H1 (cell line): Measurements from ENCODE around the gene MYO1D. TPM values are rescaled to one million over a fixed set of nuclear protein-coding genes. Genes with fewer than 3 reads are reported as not detected.

Experiments
- POLR2AphosphoS5 ChIP-seq: IDR thresholded peaks from 2 replicates; pipeline ENCODE4 v1.6.1; 2011; ENCODE audit warnings: low read depth, low read length
- RAD21 ChIP-seq, 2 experiments: IDR thresholded peaks in 1 of 2; conservative IDR thresholded peaks in 1 of 2; 2 replicates each; pipeline ENCODE4 v1.6.1; 2011; ENCODE audit warnings: low read depth in 2 of 2, low read length in 2 of 2, improper control_type of control experiment in 1 of 2, inconsistent platforms in 1 of 2, mild to moderate bottlenecking in 1 of 2, moderate library complexity in 1 of 2
- RFX5 ChIP-seq: IDR thresholded peaks from 2 replicates; pipeline ENCODE4 v1.6.1; 2011; ENCODE audit warnings: low read depth, low read length, improper control_type of control experiment, borderline replicate concordance
- polyA plus RNA-seq, 7 experiments: library from polyadenylated mRNA; depleted of rRNA in 3 of 7; stranded (reverse) in 5 of 7; unstranded in 2 of 7; fragments of >200 nt in 5 of 7; fragments of 200-250 nt in 2 of 7; gene quantifications; 1 replicate in 5 of 7; 2 replicates in 1 of 7; 4 replicates in 1 of 7; pipeline versions ENCODE4 v1.2.1 to v1.2.3, GENCODE V29; 2011 to 2013; ENCODE audit warnings: missing spikeins in 2 of 7, mixed read lengths in 2 of 7
- total RNA-seq: library from RNA; stranded (reverse); fragmentation: NEBNext Ultra II Directional; extraction: Animal tissue kit (Norgen Biotek cat#: 25700); gene quantifications from 2 replicates; pipeline ENCODE4 v1.2.1, GENCODE V29; 2021

Gene MYO1D
- total and polyA plus RNA-seq, 2 of the 8 experiments (the other 6 are each of a cell fraction or from before 2014, with no cell fraction given), result 6.5 to 25.4 TPM

- TF ChIP-seq RAD21 (IDR thresholded peaks at IDR 0.05 in 1 of 2, conservative IDR thresholded peaks at IDR 0.05 in 1 of 2; ENCODE audit: low read depth in 2 of 2, low read length in 2 of 2), result no peak
- TF ChIP-seq RFX5, result no peak
- no peak for TF ChIP-seq POLR2AphosphoS5
These were observed 33.8 kb upstream of the MYO1D start (continued) for GRCh38 chr17:32910769-32911168.
